GM19328 (cell line): ENCODE results near the gene PLEKHH3.
A peak's percentile ranks its signal among the peaks of the same experiment; 100 is the strongest.
"Not testable (repeated sequence)": the region's sequence is repeated elsewhere in the genome, so short reads cannot be mapped to it uniquely, and the experiment has no call there.

Source experiments
- ATAC-seq: cut with Tn5 transposase; IDR thresholded peaks from one replicate; pipeline ENCODE4 v1.9.1; 2021; ENCODE audit warnings: mild to moderate bottlenecking, moderate library complexity; ENCODE audit not compliant: unreplicated experiment

Gene PLEKHH3

GRCh38 chr17:42639525-42640113 lies 37.2 kb downstream of the PLEKHH3 start:
- ATAC-seq = no peak

GRCh38 chr17:42632949-42633444 lies 43.8 kb downstream of the PLEKHH3 start:
- no peak for ATAC-seq

DNA sequence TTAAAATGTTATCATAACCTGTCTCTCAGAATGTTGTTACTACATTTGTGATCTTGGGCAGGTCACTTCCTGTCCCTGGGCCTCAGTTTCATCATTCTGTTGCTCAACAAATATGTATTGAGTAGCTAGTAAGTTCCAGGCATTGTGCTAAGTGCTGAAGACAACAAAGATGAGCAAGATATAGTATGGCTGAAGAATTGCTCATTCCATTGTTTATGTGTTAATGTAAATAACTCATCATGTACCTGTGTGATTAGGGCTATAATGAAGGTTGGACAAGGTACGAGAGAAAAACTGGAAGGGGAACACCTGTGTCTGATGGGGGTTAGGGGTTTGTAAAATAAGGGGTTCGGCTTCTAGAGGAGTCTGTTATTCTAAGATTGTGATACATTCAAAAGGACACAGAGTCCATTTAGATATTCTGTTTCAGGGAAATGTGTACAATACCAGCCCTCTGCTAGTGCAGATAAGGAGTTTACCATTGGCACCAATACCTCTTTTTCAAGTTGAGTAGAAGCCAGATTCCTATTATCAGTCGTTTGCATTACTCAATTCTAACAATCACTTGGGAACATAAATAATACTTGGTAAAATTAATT lies 47.3 kb downstream of the PLEKHH3 start:
- ATAC-seq = no peak

GRCh38 chr17:42627032-42627764 lies 49.6 kb downstream of the PLEKHH3 start:
- ATAC-seq = not testable (repeated sequence)

DNA sequence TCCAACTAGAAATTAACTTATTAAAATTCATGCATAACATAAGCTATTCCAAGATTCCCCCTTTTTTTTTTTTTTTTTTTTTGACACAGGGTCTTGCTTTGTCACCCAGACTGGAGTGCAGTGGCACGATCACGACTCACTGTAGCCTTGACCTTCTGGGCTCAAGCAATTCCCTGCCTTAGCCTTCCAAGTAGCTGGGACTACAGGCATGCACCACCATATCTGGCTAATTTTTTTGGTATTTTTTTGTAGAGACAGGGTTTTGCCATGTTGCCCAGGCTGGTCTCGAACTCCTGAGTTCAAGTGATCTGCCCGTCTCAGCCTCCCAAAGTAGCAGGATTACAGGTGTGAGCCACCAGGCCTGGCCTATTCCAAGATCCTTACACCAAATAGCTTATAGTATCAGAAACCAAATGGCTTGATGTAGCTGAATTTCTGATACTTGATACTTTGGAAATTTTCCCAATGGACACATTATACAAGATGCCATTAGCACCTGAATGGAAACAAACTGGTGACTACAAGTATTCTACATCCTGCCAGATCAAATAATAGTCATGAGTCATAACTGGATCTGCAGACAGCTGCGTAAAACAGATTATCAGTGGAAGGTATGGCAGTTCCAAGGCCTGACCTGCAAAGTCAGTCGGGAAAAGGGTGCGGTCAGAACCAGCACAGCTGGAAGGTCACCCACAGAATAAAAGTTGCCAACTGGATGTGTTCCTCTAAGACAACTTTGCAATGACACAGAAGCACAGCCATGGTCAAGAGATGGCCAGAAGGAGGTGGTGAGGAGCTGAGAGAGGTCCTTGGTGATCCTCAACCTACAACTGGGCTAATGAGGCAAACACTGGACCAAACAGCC lies 52.8 kb downstream of the PLEKHH3 start:
- ATAC-seq = no peak

DNA sequence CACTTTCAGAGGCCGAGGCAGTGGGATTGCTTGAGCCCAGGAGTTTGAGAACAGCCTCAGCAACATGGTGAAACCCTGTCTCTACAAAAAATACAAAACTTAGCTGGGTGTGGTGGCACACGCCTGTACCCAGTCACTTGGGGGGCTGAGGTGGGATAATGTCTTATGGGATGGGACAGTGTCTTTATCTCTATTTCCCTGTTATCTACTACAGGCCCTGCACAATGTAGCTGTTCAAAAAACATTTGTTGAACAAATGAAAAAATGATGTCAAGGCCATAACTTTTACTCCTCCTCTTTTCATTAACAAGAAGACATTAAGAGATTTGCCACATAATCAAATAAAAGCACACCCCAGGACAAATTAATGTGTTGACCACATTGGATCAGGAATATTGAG lies 53.5 kb downstream of the PLEKHH3 start:
- ATAC-seq = no peak

DNA sequence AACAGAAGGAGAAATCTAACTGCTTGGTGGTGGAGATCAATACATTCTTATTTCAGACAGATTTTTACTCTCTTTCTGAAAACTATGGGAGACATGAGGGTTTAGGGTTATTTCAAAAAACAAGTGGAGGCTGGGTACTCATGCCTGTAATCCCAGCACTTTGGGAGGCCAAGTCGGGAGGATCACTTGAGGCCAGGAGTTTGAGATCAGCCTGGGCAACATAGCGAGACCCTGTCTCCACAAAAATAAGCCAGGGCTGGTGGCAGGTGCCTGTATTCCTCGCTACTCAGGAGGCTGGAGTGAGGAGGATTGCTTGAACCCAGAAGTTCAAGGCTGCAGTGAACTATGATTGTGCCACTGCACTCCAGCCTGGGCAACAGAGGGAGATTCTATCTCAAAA lies 54.8 kb downstream of the PLEKHH3 start:
- not testable (repeated sequence) for ATAC-seq

GRCh38 chr17:42618442-42619150 lies 58.2 kb downstream of the PLEKHH3 start:
- ATAC-seq = peak; percentile 71

GRCh38 chr17:42617956-42618431 lies 58.8 kb downstream of the PLEKHH3 start:
- no peak for ATAC-seq
